GM23338 (cell line): ENCODE measurements around the gene LRP1-AS. TPM values are rescaled to one million over a fixed set of nuclear protein-coding genes. Genes with fewer than 3 reads are reported as not detected.

Source experiments
- ATAC-seq: fragments of 200-7000 bp; cut with Tn5 transposase; 3 replicates; pipeline ENCODE4 v1.9.1; 2020
- DNase-seq: peaks from one replicate; pipeline ENCODE4 v3.0.0-alpha.2; 2015; ENCODE audit warnings: low spot score
- H2AFZ ChIP-seq: fragments of 200-600 bp; sonication (generic); 2 replicates; pipeline ENCODE4 v1.8.0; 2016; ENCODE audit warnings: antibody characterized with exemption, mild to moderate bottlenecking, moderate library complexity
- H3F3A ChIP-seq: fragments of 200-600 bp; sonication (generic); replicated peaks from 2 replicates; pipeline ENCODE4 v1.8.0; 2017; ENCODE audit warnings: antibody characterized with exemption, mixed run types, low read depth
- H3K27ac ChIP-seq: fragments of 200-600 bp; sonication (generic); 2 replicates; pipeline ENCODE4 v1.6.1; 2016; ENCODE audit warnings: low read depth
- H3K27me3 ChIP-seq: fragments of 200-600 bp; sonication (generic); 2 replicates; pipeline ENCODE4 v1.8.0; 2016; ENCODE audit warnings: mild to moderate bottlenecking, mixed run types, moderate library complexity; ENCODE audit not compliant: insufficient read depth
- H3K36me3 ChIP-seq: fragments of 200-600 bp; sonication (generic); 2 replicates; pipeline ENCODE4 v1.8.0; 2016; ENCODE audit warnings: mild to moderate bottlenecking; ENCODE audit not compliant: insufficient read depth
- H3K4me1 ChIP-seq: fragments of 200-600 bp; sonication (generic); 2 replicates; pipeline ENCODE4 v1.8.0; 2016; ENCODE audit warnings: mild to moderate bottlenecking, moderate library complexity; ENCODE audit not compliant: insufficient read depth
- H3K4me2 ChIP-seq: fragments of 200-600 bp; sonication (generic); 2 replicates; pipeline ENCODE4 v1.7.1; 2017; ENCODE audit warnings: mixed run types
- H3K4me3 ChIP-seq: fragments of 200-600 bp; sonication (generic); 2 replicates; pipeline ENCODE4 v1.6.1; 2016; ENCODE audit warnings: mixed run types
- H3K79me2 ChIP-seq: fragments of 200-600 bp; sonication (generic); replicated peaks from 2 replicates; pipeline ENCODE4 v1.8.0; 2017; ENCODE audit warnings: mild to moderate bottlenecking; ENCODE audit not compliant: insufficient read depth
- H3K9me2 ChIP-seq: fragments of 200-600 bp; sonication (generic); 2 replicates; pipeline ENCODE4 v1.8.0; 2017; ENCODE audit not compliant: insufficient read depth
- H4K20me1 ChIP-seq: fragments of 200-600 bp; sonication (generic); replicated peaks from 2 replicates; pipeline ENCODE4 v1.8.0; 2017; ENCODE audit warnings: mild to moderate bottlenecking; ENCODE audit not compliant: insufficient read depth
- H3K27ac Mint-ChIP-seq: 2 replicates; pipeline ENCODE4 v1.8.0; 2020; ENCODE audit warnings: inconsistent platforms, mild to moderate bottlenecking, moderate library complexity, mixed read lengths
- H3K27me3 Mint-ChIP-seq: 3 replicates; pipeline ENCODE4 v1.8.0; 2022; ENCODE audit warnings: low read depth, mild to moderate bottlenecking, moderate library complexity, mixed read lengths, inconsistent platforms; ENCODE audit not compliant: insufficient read depth, poor library complexity
- H3K36me3 Mint-ChIP-seq: 3 replicates; pipeline ENCODE4 v1.8.0; 2021; ENCODE audit warnings: low read depth, mild to moderate bottlenecking, inconsistent platforms, moderate library complexity, mixed read lengths
- H3K4me1 Mint-ChIP-seq: 3 replicates; pipeline ENCODE4 v1.8.0; 2020; ENCODE audit warnings: mild to moderate bottlenecking, inconsistent platforms, mixed read lengths
- H3K4me3 Mint-ChIP-seq: 3 replicates; pipeline ENCODE4 v1.8.0; 2021; ENCODE audit warnings: moderate library complexity, mild to moderate bottlenecking, inconsistent platforms, mixed read lengths
- H3K9me3 Mint-ChIP-seq: 3 replicates; pipeline ENCODE4 v1.8.0; 2020; ENCODE audit warnings: moderate library complexity, mild to moderate bottlenecking, inconsistent platforms, mixed read lengths
- CREB1 ChIP-seq: fragments of 250-450 bp; sonication (Bioruptor Pico); IDR thresholded peaks from 2 replicates; pipeline ENCODE4 v1.5.0; 2020; ENCODE audit warnings: low read depth, mild to moderate bottlenecking, moderate library complexity
- CTCF ChIP-seq, 2 experiments: fragments of 200-600 bp in 1 of 2; sonication (generic) in 1 of 2; conservative IDR thresholded peaks; 2 replicates each; pipeline versions ENCODE4 v1.5.1 to v1.6.1; 2016 to 2017; ENCODE audit warnings: antibody characterized with exemption in 2 of 2, low read depth in 2 of 2, mild to moderate bottlenecking in 2 of 2, moderate library complexity in 1 of 2
- ETS1 ChIP-seq: IDR thresholded peaks from 2 replicates; pipeline ENCODE4 v1.6.1; 2016; ENCODE audit warnings: antibody characterized with exemption
- EZH2 ChIP-seq: fragments of 200-600 bp; sonication (generic); IDR thresholded peaks from one replicate; pipeline ENCODE4 v1.8.0; 2017; ENCODE audit warnings: antibody characterized with exemption, mild to moderate bottlenecking, low read depth; ENCODE audit not compliant: unreplicated experiment
- EZH2phosphoT487 ChIP-seq: fragments of 200-600 bp; sonication (generic); IDR thresholded peaks from one replicate; pipeline ENCODE4 v1.8.1; 2018; ENCODE audit warnings: antibody characterized with exemption; ENCODE audit not compliant: unreplicated experiment
- JUNB ChIP-seq: IDR thresholded peaks from one replicate; pipeline ENCODE4 v1.6.1; 2016; ENCODE audit warnings: antibody characterized with exemption; ENCODE audit not compliant: unreplicated experiment
- NANOG ChIP-seq: IDR thresholded peaks from 2 replicates; pipeline ENCODE4 v1.6.1; 2016; ENCODE audit warnings: antibody characterized with exemption, borderline replicate concordance
- POLR2AphosphoS5 ChIP-seq: IDR thresholded peaks from 2 replicates; pipeline ENCODE4 v1.6.1; 2016; ENCODE audit warnings: antibody characterized with exemption, low read depth
- REST ChIP-seq: IDR thresholded peaks from one replicate; pipeline ENCODE4 v1.6.1; 2018; ENCODE audit warnings: antibody characterized with exemption; ENCODE audit not compliant: unreplicated experiment
- STAT1 ChIP-seq: IDR thresholded peaks from one replicate; pipeline ENCODE4 v1.6.1; 2016; ENCODE audit warnings: antibody characterized with exemption; ENCODE audit not compliant: unreplicated experiment
- ZNF114 ChIP-seq: fragments of 250-450 bp; sonication (Bioruptor Pico); IDR thresholded peaks from 2 replicates; pipeline ENCODE4 v1.5.0; 2020; ENCODE audit warnings: mild to moderate bottlenecking, moderate library complexity
- ZNF331 ChIP-seq: fragments of 250-450 bp; sonication (Bioruptor Pico); IDR thresholded peaks from 2 replicates; pipeline ENCODE4 v1.5.0; 2020; ENCODE audit warnings: low read depth, mild to moderate bottlenecking, moderate library complexity
- polyA plus RNA-seq: library from polyadenylated mRNA; unstranded; fragments of >200 nt; fragmentation: Nextera tagmentation; extraction: Ambion mirVana; gene quantifications from 2 replicates; pipeline ENCODE4 v1.2.1, GENCODE V29; 2016
- total RNA-seq: library from RNA; depleted of rRNA; stranded (reverse); fragments of >200 nt; shearing (Covaris generic); gene quantifications from 2 replicates; pipeline ENCODE4 v1.2.3, GENCODE V29; 2014

Gene LRP1-AS
- total and polyA plus RNA-seq, 2 experiments from 2014 or later = 0.86 TPM; not detected in 1

- TF ChIP-seq ZNF114 (no peak), EZH2phosphoT487 (no peak), ZNF331 (CRISPR knock-in tag) (no peak), STAT1 (no peak)
Measured at GRCh38 chr12:57187222-57188089, 40.0 kb upstream of the LRP1-AS start (continued).

GRCh38 chr12:57185906-57186508 is 38.6 kb upstream of the LRP1-AS start:
- ATAC-seq (no peak), DNase-seq (no peak)
- peaks cover 38% of the 10 kb centered on the region for H3K27me3 Mint-ChIP-seq
- H3K4me1 Mint-ChIP-seq = peaks cover 5% of the 10 kb centered on the region; the same call in 2 of the 3 replicates
- no peaks in the 10 kb centered on the region; the same call in 1 of the 2 replicates for H4K20me1 ChIP-seq
- H3K79me2 ChIP-seq = no peaks in the 10 kb centered on the region
- peaks cover 23% of the 10 kb centered on the region for H3F3A ChIP-seq
- peaks cover 23% of the 10 kb centered on the region for H3K36me3 ChIP-seq
- no peak overlapping the region for H3K4me3 Mint-ChIP-seq
- no peaks in the 10 kb centered on the region for H3K9me2 ChIP-seq
- no peak overlapping the region for H3K27ac ChIP-seq
- H3K4me2 ChIP-seq = no peak overlapping the region
- H3K4me1 ChIP-seq = no peaks in the 10 kb centered on the region
- no peaks in the 10 kb centered on the region for H3K27me3 ChIP-seq
- H3K4me3 ChIP-seq = no peak overlapping the region
- H3K9me3 Mint-ChIP-seq = no peaks in the 10 kb centered on the region
- H3K36me3 Mint-ChIP-seq = peaks cover 93% of the 10 kb centered on the region
- H3K27ac Mint-ChIP-seq = no peak overlapping the region
- H2AFZ ChIP-seq = no peak overlapping the region
- TF ChIP-seq EZH2 (no peak), EZH2phosphoT487 (no peak), ZNF114 (no peak), ZNF331 (CRISPR knock-in tag) (no peak), CTCF (conservative IDR thresholded peaks at IDR 0.05; ENCODE audit: low read depth in 2 of 2) (no peak), JUNB (no peak), REST (no peak), CREB1 (CRISPR knock-in tag) (no peak), ETS1 (no peak), POLR2AphosphoS5 (no peak), STAT1 (no peak), NANOG (no peak)
